Sciatic nerve (tissue), 2 donors: ENCODE data around the gene POLR1A. TPM values are rescaled to one million over a fixed set of nuclear protein-coding genes. Genes with fewer than 3 reads are reported as not detected.

ENCODE experiments used
- ATAC-seq: fragments of 200-7000 bp; cut with Tn5 transposase; one replicate; pipeline ENCODE4 v1.9.1; 2020; ENCODE audit warnings: mild to moderate bottlenecking, moderate library complexity
- DNase-seq: peaks from one replicate; pipeline ENCODE4 v3.0.0-alpha.2; 2020; ENCODE audit warnings: low spot score
- intact Hi-C: fragments of 100-400 bp; cut with DNase I; formaldehyde crosslinking; loops from one replicate; pipeline ENCODE4 v1.14.2; 2022
- total RNA-seq: library from RNA; stranded (reverse); fragmentation: NEBNext Ultra II Directional; extraction: Animal tissue kit (Norgen Biotek cat#: 25700); gene quantifications from one replicate; pipeline ENCODE4 v1.2.1, GENCODE V29; 2021
- donor health status: DM: no; HTN: no; CAD: no.
- donor health status: DM: no; HTN: no; CAD: no.

POLR1A gene
- total RNA-seq, 1 donor from 2014 or later = 24.6 TPM

- peak; percentile 21 for DNase-seq
- no peak for ATAC-seq
- intact Hi-C loops = no loop called here
Measured at GRCh38 chr2:86015006-86015405, 90.7 kb downstream of the POLR1A start.

GRCh38 chr2:86014493-86014892, 91.2 kb downstream of the POLR1A start:
- intact Hi-C loops = no loop called here
- ATAC-seq = no peak
- DNase-seq = no peak

GRCh38 chr2:86012007-86012712, 93.5 kb downstream of the POLR1A start:
- ATAC-seq (no peak), DNase-seq (peak; percentile 37)
- intact Hi-C loops = no loop called here

- intact Hi-C loops = no loop called here
- DNase-seq (peak; percentile 46), ATAC-seq (peak; percentile 36)
Measured at GRCh38 chr2:86011449-86011941, 94.2 kb downstream of the POLR1A start.

- intact Hi-C loops = no loop called here
- no peak for ATAC-seq
Measured at GRCh38 chr2:86010083-86010482, 95.6 kb downstream of the POLR1A start.

GRCh38 chr2:86006524-86006923, 99.2 kb downstream of the POLR1A start:
- DNase-seq (no peak), ATAC-seq (no peak)
- intact Hi-C loops = no loop called here

More at GRCh38 chr2:86010083-86010482, 95.6 kb downstream of the POLR1A start:
- no peak for DNase-seq

- intact Hi-C loops = no loop called here
- DNase-seq (no peak), ATAC-seq (no peak)
Measured at GRCh38 chr2:86003967-86004366, 101.7 kb downstream of the POLR1A start.

GRCh38 chr2:86003104-86003503, 102.6 kb downstream of the POLR1A start:
- ATAC-seq = no peak
- DNase-seq = peak; percentile 10
- intact Hi-C loops = no loop called here

GRCh38 chr2:86002375-86002774, 103.3 kb downstream of the POLR1A start:
- ATAC-seq = no peak
- intact Hi-C loops = no loop called here
- peak; percentile 48 for DNase-seq

- DNase-seq (peak; percentile 12), ATAC-seq (no peak)
- intact Hi-C loops = no loop called here
Measured at GRCh38 chr2:86001326-86001725, 104.4 kb downstream of the POLR1A start.

GRCh38 chr2:86000938-86001312, 104.8 kb downstream of the POLR1A start:
- intact Hi-C loops = no loop called here
- DNase-seq (no peak), ATAC-seq (no peak)

- DNase-seq = peak; percentile 53
- no peak for ATAC-seq
- intact Hi-C loops = no loop called here
Measured at GRCh38 chr2:86000131-86000937, 105.4 kb downstream of the POLR1A start.

- DNase-seq (peak; percentile 55), ATAC-seq (peak; percentile 15)
- intact Hi-C loops = loop anchor here (10.0 kb wide), 1 partner anchor 114 kb away; the partner anchor contains the start of gene ST3GAL5
Measured at GRCh38 chr2:85999061-85999831, 106.4 kb downstream of the POLR1A start.

- intact Hi-C loops = loop anchor here (10.0 kb wide), 1 partner anchor 114 kb away; the partner anchor contains the start of gene ST3GAL5
Measured at GRCh38 chr2:85998071-85998991, 107.4 kb downstream of the POLR1A start.

GRCh38 chr2:85997017-85997970, 108.4 kb downstream of the POLR1A start:
- peak; percentile 74 for DNase-seq
- ATAC-seq = peak; percentile 72
- intact Hi-C loops = loop anchor here (10.0 kb wide), 1 partner anchor 112 kb away; the partner anchor contains the start of gene ST3GAL5

More at GRCh38 chr2:85998071-85998991, 107.4 kb downstream of the POLR1A start:
- peak; percentile 76 for DNase-seq
- ATAC-seq = peak; percentile 72

- ATAC-seq = peak; percentile 42
- DNase-seq = peak; percentile 65
- intact Hi-C loops = loop anchor here (10.0 kb wide), 1 partner anchor 112 kb away; the partner anchor contains the start of gene ST3GAL5
Measured at GRCh38 chr2:85996591-85996990, 109.1 kb downstream of the POLR1A start.
